ENCODE data around the gene SLC12A7. TPM values are rescaled to one million over a fixed set of nuclear protein-coding genes. Genes with fewer than 3 reads are reported as not detected.

The SLC12A7 gene
- total and polyA plus RNA-seq, 9 donors = 5.9 to 33.9 (median 23.0) TPM

DNA sequence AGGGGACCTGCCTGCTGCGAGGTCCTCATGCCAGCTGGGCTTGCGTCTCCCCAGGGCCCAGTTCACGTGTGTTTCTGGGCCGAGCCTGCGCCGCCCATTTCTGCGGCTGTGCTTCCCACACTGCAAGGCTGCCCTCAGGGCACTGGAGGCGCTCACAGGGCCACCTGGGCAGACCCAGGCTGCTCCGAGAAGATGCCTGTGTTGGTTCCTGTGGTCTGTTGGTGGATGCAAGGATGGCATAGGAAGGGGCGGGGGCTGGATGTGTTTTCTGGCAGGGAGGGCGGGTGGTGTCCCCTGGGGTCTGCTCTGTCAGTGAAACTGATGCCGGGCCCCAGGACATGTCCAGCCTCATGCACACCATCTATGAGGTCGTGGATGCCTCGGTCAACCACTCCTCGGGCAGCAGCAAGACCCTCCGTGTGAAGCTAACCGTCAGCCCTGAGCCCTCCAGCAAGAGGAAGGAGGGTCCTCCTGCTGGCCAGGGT is 77.4 kb downstream of the SLC12A7 start:
- no peaks in the 10 kb centered on the region for H3K36me3 ChIP-seq
- H3K4me3 ChIP-seq = no peak overlapping the region
- TF ChIP-seq EP300 (IDR thresholded peaks at IDR 0.05) (no peak), POLR2A (IDR thresholded peaks at IDR 0.05) (no peak)
- TF ChIP-seq, protein P1, sequence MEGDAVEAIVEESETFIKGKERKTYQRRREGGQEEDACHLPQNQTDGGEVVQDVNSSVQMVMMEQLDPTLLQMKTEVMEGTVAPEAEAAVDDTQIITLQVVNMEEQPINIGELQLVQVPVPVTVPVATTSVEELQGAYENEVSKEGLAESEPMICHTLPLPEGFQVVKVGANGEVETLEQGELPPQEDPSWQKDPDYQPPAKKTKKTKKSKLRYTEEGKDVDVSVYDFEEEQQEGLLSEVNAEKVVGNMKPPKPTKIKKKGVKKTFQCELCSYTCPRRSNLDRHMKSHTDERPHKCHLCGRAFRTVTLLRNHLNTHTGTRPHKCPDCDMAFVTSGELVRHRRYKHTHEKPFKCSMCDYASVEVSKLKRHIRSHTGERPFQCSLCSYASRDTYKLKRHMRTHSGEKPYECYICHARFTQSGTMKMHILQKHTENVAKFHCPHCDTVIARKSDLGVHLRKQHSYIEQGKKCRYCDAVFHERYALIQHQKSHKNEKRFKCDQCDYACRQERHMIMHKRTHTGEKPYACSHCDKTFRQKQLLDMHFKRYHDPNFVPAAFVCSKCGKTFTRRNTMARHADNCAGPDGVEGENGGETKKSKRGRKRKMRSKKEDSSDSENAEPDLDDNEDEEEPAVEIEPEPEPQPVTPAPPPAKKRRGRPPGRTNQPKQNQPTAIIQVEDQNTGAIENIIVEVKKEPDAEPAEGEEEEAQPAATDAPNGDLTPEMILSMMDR (IDR thresholded peaks at IDR 0.05) = no peak
- peak in 1 of 5 donors; percentile 4 for DNase-seq
- H3K9me3 ChIP-seq = no peaks in the 10 kb centered on the region
- H3K4me1 ChIP-seq (ENCODE audit: insufficient read depth) = no peaks in the 10 kb centered on the region
- 94% methylated on average over 17 of the region's 17 CpGs for WGBS, 3 donors
- H3K27me3 ChIP-seq = no peaks in the 10 kb centered on the region
- H3K27ac ChIP-seq = no peak overlapping the region
- intact Hi-C loops (cut with DNase I) = no loop called here

DNA sequence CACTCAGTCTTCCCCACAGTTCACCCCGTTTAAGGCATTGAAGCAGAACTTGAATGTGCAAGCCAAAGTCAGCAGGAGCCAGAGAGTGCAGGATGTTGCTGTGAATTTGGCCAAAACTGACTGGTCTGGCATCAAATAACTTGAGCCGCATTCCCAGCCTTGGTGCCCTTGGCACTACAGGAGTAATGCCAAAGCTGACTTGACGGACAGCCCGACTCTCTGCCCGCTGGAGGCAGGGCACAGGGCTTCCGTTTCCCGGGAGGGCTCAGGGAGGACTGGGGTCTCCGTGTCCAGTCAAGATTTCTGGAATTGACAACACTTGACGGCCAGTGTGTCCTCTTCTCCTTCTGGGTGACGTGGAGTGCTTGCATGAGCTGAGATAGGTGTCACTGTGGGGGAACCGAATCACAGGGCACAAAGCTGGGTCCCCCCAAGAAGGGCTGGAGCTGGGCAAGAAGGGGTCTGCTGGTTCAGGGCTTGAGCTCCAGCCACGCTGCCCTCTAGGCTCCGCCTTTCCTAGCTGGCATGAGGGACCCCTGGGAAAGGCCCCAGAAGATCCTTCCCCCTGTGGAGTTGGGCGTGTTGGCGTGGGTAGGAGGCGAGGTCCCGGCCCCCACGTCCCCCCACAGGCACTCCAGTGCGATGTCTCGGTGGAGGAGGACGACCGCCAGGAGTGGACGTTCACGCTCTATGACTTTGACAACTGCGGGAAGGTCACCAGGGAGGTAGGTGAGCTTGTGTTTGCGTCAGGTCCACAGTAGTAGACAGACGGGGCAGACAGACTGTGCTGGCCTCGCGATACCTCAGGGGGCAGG is 78.0 kb downstream of the SLC12A7 start:
- DNase-seq = peak in 1 of 5 donors; percentile 8
- intact Hi-C loops (cut with DNase I) = no loop called here
- 86 to 90% (median 88%) methylated on average over 29 of the region's 29 CpGs for WGBS, 3 donors

DNA sequence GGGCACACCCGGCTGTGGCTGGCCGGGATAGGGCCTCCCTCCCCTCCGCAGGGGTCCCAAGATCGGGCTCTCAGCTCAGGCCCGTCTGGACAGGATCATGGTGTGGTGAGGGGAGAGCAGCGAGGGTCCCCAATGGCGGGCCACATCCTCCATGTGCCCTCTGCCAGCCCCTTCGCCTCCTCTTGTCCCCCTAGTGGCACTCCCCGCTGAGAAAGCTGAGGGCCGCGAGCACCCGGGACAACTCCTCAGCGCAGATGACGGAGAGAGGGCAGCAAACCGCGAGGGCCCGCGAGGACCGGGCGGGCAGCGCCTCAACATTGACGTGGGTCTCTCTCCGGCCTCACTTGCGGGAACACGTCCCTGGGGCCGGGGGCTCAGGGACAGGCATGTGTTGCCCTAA is 78.7 kb downstream of the SLC12A7 start:
- H3K9me3 ChIP-seq = no peaks in the 10 kb centered on the region
- intact Hi-C loops (cut with DNase I) = no loop called here
- no peak overlapping the region for H3K4me3 ChIP-seq
- H3K27me3 ChIP-seq = no peaks in the 10 kb centered on the region
- no peak overlapping the region for H3K27ac ChIP-seq
- TF ChIP-seq EP300 (IDR thresholded peaks at IDR 0.05) (no peak), POLR2A (IDR thresholded peaks at IDR 0.05) (no peak)
- TF ChIP-seq, protein P1 (IDR thresholded peaks at IDR 0.05) = no peak
- H3K36me3 ChIP-seq = no peaks in the 10 kb centered on the region
- WGBS, 3 donors = 93 to 95% (median 93%) methylated on average over 23 to 26 of the region's 26 CpGs
- peak in 1 of 5 donors; percentile 15 for DNase-seq
- no peaks in the 10 kb centered on the region for H3K4me1 ChIP-seq (ENCODE audit: insufficient read depth)

More for the DNA sequence above, 78.0 kb downstream of the SLC12A7 start:
- no peak overlapping the region for H3K27ac ChIP-seq
- no peak for TF ChIP-seq POLR2A (IDR thresholded peaks at IDR 0.05)
- no peaks in the 10 kb centered on the region for H3K9me3 ChIP-seq
- H3K27me3 ChIP-seq = no peaks in the 10 kb centered on the region
- H3K4me3 ChIP-seq = no peak overlapping the region
- no peaks in the 10 kb centered on the region for H3K36me3 ChIP-seq
- H3K4me1 ChIP-seq (ENCODE audit: insufficient read depth) = no peaks in the 10 kb centered on the region

DNA sequence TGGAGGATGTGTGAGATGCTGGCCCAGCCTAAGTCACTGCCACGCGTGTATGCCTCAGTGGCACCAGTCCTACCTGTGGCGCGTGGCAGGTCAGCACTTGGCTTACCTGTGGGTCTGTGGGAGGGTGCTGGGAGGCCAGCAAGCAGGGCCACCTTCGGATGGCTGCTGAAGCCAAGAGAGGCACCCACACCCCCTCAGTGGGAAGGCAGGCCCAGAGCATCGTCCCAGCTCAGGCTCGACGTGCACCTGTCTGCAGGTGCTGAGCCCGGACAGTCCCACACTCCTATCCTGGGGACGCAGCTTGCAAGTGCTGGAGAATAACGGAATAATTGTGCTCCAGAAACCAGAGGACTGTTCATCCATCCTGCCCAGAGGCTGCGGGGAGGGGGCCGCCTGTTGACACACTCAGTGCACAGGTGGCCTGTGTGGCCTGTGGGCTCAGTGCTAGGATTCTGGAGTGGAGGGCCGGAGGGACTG is 79.3 kb downstream of the SLC12A7 start:
- peak in 1 of 5 donors; percentile 6 for DNase-seq
- intact Hi-C loops (cut with DNase I) = no loop called here
- 93 to 96% (median 94%) methylated on average over 14 of the region's 14 CpGs for WGBS, 3 donors
- no peak overlapping the region for H3K4me3 ChIP-seq
- H3K27ac ChIP-seq = no peak overlapping the region
- no peaks in the 10 kb centered on the region for H3K4me1 ChIP-seq (ENCODE audit: insufficient read depth)
- no peaks in the 10 kb centered on the region for H3K36me3 ChIP-seq
- TF ChIP-seq, protein P1 (IDR thresholded peaks at IDR 0.05) = no peak
- TF ChIP-seq POLR2A (IDR thresholded peaks at IDR 0.05) = no peak
- no peak for TF ChIP-seq EP300 (IDR thresholded peaks at IDR 0.05)
- H3K27me3 ChIP-seq = no peaks in the 10 kb centered on the region
- H3K9me3 ChIP-seq = no peaks in the 10 kb centered on the region

DNA sequence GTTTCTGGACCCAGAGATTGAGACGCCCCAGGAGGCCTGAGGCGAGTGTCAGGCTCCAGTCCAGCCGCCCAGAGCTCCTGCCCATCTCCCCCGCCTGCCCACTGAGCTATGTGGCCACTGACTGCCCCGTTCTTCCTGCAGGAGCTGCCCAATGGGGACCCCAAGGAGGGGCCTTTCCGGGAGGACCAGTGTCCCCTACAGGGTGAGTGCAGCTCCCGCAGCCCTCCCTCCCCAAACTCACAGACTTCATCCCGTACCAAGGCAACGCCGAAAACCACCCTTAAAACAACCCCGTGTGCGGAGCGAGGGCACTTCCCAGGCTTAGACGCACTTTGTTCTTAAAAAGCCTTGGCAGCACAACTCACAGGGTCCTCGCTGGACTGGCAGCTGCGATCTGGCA is 79.9 kb downstream of the SLC12A7 start:
- H3K36me3 ChIP-seq = no peaks in the 10 kb centered on the region
- no peak overlapping the region for H3K4me3 ChIP-seq
- intact Hi-C loops (cut with DNase I) = no loop called here
- no peaks in the 10 kb centered on the region for H3K27me3 ChIP-seq
- TF ChIP-seq, protein P1 (IDR thresholded peaks at IDR 0.05) = no peak
- no peak for TF ChIP-seq EP300 (IDR thresholded peaks at IDR 0.05)
- no peak for TF ChIP-seq POLR2A (IDR thresholded peaks at IDR 0.05)
- no peak overlapping the region for H3K27ac ChIP-seq
- DNase-seq = no peak
- WGBS, 3 donors = 90 to 93% (median 91%) methylated on average over 16 of the region's 16 CpGs
- no peaks in the 10 kb centered on the region for H3K9me3 ChIP-seq
- H3K4me1 ChIP-seq (ENCODE audit: insufficient read depth) = no peaks in the 10 kb centered on the region

All from ovary (tissue), 9 donors.